Measurements from ENCODE around the gene ARHGEF37.

Gene ARHGEF37

DNA sequence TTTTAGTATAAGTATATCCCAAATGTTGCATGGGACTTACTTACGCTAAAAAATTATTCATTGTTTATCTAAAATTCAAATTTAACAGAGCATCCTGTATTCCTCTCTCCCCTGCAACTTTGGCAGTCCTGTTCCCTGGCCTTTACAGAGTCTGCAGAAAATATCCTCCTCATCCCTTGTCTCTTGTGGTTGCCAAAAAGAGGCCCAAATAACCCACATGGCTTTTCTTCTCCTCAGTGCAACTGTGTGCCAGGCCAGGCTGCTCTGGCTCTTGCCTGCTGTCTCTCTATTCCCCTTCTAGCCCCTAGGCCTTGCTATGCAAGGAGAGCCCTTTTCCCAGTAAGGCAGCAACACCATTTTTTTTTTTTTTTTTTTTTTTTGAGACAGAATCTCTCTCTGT, 23.0 kb downstream of the ARHGEF37 start:
- DNase-seq = no peak

DNA sequence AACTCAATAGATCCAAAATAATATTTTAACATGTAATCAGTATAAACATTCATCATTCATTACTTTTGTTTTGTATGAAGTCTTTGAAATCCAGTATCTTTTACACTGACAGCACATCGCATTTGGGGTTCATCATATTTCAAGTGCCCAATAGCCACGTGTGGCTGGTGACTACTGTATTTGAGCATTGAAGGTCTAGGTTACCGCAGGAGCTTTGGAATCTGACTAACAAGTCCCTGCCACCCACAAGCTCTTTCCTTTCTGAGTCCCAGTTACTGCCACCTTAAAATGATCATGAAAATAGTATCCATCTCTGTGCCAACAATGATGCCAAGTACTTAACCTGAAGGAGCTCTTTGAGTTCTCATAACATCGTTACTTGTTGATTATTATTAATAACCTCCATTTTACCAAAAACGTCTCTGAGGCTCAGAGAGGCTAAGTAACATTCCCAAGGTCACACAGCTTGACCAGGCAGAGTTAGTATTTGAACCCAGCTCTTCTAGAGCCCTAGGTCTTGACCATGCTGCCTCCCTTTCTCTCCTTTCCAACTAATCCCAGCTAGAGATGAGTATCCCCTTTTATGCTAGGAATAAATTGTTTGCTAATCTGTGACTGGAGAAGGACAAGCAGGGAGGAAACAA, 24.2 kb downstream of the ARHGEF37 start:
- DNase-seq = no peak

DNA sequence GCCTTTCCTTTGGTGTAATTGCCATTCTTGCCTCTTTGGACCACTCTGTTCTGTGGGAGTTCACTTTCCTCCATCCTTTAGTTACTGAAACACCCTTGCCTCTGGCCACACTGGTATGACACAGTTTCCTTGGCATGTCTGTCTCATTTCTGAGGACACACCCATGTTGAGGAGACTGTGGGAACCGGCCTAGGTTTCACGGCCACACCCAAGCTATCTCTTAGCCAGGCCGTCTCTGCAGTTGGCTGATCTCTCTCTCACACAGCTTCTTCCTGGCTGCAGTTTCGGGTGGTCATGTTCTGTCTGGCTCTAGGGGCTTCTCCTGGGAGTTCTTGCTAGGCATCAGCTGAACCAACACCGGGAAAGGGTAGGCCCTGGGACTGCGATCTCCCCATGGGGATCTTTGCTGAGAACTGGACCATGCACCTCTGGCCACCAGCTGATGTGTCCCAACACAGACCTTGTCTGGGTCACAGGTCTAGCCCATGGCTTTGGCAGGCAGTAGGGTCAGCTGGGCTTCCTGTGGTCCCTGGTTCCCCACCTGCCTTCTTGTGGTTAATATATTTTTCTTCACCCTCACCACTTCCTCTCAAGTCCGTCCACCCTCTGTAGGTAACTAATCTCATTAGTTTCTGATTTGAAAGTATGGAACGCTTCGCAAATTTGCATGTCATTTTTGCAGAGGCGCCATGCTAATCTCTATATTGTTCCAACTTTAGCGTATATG, 24.9 kb downstream of the ARHGEF37 start:
- DNase-seq = no peak

DNA sequence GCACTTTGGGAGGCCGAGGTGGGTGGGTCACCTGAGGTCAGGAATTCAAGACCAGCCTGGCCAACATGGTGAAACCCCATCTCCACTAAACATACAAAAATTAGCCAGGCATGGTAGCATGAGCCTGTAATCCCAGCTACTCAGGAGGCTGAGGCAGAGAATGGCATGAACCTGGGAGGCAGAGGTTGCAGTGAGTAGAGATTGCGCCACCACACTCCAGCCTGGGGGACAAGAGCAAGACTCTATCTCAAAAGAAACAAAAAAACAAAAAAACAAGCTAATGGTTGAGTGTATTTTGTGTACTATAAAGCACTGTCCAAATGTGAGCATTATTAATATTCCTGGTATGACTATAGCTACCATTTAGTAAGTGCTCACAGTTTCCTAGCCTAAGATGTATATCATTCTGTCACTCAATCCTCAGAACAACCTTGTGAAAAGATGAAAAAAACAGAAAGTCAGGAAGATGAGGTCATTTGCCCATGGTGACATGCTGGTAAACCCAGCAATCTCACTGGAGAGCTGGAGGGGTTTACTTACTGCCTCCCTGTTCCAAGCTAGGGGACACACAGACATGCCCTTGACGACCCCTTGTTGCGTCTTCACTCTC, 27.7 kb downstream of the ARHGEF37 start:
- DNase-seq = no peak

DNA sequence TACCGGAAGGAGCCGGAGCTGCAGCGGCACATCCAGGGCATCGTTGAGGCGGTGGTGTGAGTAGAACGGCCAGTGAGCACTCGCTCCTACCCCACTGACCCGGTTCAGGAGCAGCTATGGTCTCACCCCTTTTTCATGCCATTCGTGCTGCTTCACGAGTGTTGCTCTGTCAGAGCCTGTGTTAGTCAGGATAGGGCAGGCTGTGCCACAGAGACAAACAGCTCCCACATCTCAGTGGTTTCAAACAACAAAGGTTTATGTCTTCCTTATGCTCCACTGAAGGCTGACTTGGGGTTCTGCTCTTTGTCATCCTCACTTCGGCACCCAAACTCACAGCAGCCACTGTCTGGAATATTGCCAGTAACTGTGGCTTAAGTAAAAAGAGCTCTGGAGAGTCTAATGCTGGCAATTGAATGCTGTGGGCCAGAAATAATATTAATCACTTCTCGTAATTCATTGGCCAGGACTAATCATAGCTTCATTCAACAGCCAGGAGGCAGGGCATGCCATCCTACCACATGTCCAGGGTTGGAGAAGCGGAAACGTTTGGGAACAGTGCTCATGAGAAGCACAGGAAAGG, 28.4 kb downstream of the ARHGEF37 start:
- no peak for DNase-seq

DNA sequence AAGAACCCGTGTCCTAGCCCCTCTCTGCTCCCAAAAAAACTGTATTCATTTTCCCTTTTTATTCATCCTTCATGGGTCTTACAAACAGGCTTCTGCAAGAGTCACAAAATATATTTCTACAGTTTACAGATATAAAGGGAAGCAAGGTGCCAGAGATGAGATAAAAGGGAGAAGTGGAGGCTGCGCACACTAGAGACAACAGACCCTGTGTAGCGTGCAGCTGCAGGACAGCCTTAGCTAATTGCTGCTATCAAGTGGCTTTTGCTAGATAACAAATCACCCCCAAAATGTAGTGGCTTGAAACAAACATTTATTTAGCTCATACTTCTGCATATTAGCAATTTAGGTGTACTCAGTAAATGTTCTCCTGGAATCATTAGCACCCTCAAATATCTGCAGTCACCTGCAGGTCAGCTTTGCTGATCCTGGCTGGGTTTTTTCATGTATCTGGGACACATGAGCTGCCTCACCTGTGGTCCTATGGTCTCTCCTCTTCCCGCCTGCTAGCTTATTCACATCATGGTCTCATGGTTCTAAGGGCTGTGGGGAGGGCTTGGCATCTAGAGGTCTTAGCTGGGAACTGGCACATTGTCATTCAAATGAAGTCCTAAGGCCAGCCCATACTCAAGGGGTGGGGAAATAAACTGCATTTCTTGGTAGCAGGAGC, 29.4 kb downstream of the ARHGEF37 start:
- no peak for DNase-seq

DNA sequence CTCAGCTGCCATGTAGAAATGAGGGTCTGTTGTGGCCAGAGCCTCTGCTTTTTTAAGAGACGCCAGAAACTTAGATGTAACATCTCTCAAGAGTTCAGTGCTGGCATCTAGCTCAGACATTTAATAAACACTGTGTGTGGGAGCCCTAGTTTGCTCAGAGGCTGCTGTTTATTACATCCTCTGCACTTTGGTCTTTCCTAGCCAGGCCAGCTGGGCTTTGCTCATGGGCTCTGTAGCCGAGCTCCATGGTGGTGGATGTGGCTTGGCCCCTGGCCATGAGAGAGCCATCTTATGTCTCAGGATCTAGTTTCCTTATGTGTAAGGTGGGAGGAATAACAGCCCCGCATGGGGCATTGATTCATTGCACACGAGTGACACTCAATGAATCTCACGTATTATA, 30.0 kb downstream of the ARHGEF37 start:
- DNase-seq = no peak

DNA sequence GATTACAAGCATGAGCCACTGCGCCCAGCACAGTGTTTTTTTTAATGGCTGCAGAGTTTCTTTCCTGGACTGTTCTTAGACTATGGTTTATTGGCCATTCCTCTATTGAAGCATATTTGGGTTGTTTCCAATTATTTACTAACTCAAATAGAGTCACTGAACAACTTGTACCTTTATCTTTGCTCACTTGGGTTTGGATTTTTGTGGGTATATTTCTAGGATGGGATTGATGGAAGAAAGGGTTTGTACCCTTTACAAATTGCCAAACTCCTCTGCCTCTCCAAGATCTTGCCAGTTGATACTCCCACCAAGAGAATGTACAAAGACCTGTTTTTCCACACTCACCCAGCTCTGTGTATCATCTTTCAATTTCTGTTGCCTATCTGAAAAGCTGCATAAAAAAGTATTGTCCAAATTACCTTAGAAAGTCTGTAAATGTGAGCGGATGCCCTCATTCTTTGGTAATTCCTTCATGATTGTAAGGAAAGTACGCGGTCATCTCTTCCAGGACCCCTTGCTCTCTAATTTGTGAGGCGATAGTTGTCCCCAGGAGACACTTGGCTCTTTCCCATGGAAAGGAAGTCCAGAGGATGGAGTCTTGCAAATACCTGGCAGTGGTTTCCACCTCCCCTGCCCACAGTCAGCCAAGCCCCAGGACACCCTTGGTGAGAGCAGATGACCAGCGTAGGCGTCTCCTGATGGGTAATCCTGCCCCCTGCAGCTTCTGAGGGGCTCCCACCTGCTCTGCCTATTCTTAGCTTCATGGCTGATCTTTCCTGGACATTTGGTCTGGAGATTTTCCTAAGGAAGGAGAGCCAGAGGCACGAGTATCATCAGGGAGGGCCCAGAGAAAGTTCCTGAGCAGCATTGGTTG, 33.0 kb downstream of the ARHGEF37 start:
- no peak for DNase-seq

DNA sequence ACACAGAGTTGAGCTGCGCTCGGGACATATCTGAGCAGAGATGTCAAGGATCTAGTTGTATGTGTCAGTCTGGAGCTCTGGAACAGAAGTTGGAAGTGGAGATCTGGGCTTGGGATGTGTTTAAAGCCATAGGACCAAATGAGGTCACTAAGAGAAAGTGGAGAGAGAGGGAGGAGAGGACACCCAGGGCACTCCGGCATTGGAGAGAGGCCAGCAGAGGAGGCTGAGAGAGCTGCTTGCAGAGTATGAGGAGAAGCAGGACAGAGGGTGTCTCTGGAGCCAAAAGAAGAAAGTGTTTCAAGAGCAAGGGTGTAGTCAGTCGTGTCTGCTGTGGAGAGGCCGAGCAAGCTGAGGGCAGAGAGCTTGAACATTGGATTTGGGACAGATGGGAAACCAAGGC, 34.7 kb downstream of the ARHGEF37 start:
- DNase-seq = no peak

DNA sequence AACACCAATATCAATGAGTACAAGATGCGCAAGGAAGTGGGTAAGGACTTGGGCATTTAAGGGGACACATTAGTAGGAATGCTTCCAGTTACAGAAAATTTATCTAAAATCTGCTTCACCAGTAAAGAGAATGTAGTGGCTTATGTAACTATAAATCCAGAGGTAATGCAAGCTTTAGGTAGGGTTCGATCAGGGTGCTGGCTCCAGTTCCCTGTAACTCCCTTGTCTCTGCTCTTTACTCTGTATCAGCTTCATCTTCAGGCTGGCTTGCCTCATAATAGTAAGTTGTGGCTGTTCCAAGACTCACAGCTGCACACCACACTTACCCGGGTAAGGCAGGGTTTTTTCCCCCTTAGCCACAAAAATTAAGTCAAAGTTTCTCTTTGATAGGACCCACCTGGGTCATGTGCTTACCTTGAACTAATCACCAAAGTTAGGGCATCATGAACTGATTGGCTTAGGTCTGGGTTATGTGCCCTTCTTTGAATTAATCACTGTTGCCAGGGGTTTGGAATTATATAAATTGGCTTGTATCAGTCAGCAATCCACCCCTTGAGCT, 35.5 kb downstream of the ARHGEF37 start:
- DNase-seq = no peak

DNA sequence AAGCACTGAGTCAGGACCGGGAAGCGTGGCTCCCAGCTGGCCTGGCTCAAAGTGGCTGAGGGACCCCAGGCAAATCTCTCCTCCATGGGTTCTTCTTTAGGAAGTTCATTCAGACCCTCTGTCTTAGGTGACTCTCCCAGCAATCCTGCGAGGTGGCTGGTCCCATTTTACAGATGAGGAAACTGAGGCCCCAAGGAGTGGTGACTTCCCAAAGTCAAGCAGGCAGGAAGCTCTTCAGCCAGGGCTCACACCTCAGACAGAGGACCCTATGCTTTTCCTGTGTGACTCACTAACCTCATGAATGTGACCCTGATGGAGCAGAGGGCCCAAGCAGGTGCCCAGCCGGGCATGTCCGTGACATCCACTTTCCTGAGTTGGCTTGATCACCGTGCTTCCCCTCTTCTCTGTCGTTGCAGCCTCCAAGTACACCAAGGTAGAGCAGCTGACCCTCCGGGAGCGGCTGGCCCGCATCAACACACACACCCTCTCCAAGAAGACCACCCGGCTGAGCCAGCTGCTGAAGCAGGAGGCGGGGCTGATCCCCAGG, 36.5 kb downstream of the ARHGEF37 start:
- DNase-seq = no peak

DNA sequence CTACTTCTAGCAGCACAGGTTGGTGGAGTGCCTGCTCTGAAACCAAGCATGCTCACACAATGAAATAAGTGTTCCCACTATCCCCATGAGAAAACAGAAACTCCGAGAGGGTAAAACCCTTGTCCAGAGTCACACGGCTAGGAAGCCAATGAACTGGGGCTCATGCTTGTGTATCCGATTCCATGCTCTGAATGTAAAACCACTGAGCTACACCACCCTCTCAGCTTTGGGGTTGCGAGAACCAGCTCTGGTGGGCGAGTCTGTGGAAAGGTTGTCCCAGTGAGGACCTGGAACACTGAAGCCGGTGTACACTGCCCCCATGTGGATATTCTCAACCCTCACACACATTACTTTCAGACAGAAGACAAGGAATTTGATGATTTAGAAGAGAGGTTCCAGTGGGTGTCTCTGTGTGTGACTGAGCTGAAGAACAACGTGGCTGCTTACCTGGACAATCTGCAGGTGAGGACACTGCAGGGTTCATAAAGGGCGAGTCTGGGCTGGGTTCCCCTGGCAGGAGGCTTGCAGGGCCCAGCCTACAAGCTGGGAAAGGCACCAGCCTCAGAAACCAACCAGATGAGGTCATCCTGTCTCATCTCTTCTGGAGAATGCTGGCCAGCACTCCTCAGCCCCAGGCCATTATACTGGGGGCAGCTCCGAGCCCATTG, 37.4 kb downstream of the ARHGEF37 start:
- no peak for DNase-seq

DNA sequence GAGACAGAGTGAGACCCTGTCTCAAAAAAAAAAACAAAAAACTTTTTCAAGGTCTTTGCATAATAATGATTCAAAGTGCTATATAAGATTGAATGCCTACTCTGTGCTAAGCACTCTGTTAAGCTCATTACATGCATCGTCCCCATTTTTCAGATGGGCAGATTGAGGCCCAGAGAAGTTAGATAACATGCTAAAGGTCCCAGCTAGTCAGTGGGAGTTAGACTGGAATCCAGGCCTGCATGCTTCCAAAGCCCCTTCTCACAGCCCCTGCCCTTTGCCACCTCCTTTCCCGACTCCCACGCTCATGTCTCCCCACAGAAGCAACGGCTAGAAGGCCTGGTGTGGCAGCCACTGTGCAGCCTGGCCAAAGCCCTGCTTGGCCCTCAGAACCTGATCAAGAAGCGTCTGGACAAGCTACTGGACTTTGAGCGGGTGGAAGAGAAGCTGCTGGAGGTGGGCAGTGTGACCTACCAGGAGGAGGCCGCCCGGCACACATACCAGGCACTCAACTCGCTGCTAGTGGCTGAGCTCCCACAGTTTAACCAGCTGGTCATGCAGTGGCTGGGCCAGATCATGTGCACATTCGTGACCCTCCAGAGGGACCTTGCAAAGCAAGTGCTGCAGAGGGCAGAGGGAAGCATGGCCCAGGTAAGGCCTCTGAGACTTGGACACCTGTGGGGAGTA, 40.3 kb downstream of the ARHGEF37 start:
- no peak for DNase-seq

DNA sequence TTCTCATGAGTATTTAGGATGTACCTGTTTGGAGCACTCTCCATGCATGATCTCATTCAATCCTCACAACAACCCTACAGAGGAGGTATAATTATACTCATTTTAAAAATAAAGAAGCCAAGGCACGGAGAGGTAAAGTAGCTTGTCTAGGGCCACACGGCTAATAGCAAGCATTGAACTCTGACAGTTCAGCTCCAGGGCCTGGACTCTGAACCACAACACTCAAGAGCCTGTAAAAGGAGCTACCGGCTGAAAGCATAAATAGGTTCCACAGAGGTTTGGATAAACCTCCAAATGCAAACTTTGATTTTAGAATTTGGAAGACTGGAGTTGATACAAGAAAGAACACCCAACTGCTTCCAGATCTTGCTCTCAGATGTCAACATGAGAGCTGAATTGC, 41.2 kb downstream of the ARHGEF37 start:
- no peak for DNase-seq

DNA sequence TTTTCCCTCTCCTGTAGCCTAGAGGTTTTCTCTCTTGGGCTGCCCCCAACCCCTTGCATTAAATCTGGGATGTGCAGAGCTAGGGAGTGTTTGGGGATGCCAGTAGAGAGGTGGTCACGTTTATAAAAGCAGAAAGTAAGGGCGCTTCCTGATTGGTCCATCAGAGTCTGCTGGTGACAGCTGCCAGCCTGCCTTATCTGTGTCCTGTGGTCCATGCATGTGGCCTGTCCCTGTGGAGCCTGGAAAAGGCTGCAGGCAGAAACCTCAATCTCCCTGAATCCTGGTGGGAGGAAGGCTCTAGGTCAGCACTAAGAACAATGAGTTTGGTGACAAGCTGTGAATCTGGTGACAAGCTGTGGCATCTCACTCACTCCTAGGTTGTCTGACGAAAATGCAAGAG, 42.2 kb downstream of the ARHGEF37 start:
- DNase-seq = no peak

DNA sequence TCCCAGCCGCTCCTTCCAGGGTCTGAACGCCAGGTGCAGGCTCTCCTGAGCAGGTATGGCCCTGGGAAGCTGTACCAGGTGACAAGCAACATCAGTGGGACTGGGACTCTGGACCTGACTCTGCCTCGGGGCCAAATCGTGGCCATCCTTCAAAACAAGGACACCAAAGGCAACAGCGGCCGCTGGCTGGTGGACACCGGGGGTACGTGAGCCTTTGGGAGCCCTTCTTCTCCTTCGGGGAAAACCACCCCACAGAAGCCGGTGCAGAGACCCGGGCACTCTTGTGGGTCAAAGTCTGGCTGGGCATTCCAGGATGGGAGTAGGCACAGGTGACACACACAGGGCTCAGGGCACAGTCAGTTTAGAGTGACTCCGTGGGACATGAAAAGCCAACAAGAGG, 45.8 kb downstream of the ARHGEF37 start:
- no peak for DNase-seq

DNA sequence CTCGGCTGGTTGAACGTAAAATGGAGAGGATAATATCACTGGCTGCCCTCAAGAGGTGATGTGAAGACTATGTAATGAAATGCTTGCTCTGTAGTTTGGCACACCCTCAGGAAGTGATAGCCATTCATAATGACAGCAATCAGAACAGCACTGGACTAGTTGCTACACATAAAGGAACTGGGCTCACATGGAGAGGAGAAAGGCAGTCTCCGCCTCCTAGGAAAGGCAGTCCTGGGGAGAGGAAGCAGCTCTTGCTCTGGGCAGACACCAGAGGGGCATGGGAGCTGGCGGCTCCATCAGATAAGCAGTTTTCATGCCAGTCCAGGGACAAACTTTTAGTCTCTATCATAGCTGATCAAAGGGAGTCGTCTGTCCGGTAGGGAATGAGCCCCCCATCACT, 46.9 kb downstream of the ARHGEF37 start:
- no peak for DNase-seq

DNA sequence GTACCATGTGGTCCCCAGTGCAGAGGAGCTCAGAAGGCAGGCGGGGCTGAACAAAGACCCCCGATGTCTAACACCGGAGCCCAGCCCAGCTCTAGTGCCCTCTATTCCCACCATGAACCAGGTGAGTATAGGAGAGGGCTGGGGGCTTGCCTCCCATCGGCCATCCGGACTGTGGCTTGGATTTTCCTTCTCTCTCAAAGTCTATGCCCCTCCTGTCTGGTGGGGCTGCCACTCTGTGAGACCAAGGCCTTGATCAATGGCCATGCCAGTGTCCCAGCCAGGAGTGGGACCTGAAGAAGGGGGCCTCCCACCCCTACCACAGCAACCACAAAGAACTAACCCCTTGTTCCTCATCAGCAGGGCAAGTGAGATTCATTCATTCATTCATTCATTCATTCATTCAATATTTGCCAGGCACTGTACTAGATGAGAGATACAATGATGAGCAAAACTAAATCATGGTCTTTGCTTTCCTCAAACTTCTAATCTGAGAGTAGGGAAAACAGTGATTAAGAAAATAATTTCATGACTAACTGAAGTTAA, 47.6 kb downstream of the ARHGEF37 start:
- no peak for DNase-seq

DNA sequence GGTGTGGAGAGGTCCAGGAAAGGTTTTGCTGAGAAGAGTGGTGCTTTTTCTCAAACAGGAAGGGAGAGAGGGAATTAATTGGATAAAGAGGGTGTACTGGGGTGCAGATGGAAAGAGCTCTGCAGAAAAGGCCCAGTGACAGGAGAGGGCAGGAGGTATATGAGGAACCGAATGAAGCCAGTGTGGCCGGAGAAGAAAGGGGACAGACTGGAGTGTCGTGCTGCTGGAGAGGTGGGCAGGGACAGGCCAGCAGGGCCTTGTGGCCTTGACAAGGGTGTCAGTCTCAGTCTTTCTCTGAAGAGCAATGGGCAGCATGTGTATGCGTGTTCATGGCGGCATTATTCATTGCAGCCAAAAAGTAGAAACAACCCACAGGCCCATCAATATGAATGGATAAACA, 48.1 kb downstream of the ARHGEF37 start:
- DNase-seq = no peak

DNA sequence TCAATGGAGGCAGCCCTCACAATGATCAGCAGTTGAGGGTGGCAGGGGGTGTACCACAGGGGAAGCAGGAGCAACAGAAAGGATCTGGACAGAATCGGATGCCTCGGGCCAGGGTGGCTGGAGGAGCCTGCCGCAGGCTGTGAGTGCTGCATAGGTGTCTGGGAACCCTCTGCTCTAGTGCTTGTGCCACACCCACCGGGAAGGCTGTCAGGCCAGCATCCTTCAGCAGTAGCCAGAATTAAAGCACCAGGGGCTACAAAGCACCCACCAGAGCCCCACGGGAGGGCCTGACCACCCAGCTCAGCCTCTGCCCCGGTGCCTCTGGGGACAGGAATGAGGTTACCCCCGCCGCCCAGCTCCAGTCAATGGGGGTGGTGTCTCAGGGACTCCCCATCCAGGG, 49.0 kb downstream of the ARHGEF37 start:
- no peak for DNase-seq

Data from DMS153 (cell line).